GM18519 (cell line): ENCODE results near the gene HES4.
"Not testable (repeated sequence)": the region's sequence is repeated elsewhere in the genome, so short reads cannot be mapped to it uniquely, and the experiment has no call there.

Experiments
- ATAC-seq: cut with Tn5 transposase; IDR thresholded peaks from one replicate; pipeline ENCODE4 v1.9.1; 2021; ENCODE audit warnings: mild to moderate bottlenecking, moderate library complexity; ENCODE audit not compliant: unreplicated experiment, low FRiP score

The HES4 gene

GRCh38 chr1:1000357-1001056 lies 610 bp upstream of the HES4 start:
- ATAC-seq, result no peak

GRCh38 chr1:998995-999724 lies 737 bp downstream of the HES4 start:
- ATAC-seq, result no peak

GRCh38 chr1:998745-998994 lies 1.2 kb downstream of the HES4 start:
- ATAC-seq, result no peak

- ATAC-seq, result no peak
Observed at GRCh38 chr1:997993-998744, 1.7 kb downstream of the HES4 start.

- ATAC-seq, result no peak
Observed at GRCh38 chr1:997713-997992, 2.2 kb downstream of the HES4 start.

GRCh38 chr1:996851-997712 lies 2.8 kb downstream of the HES4 start:
- no peak for ATAC-seq

GRCh38 chr1:995665-996633 lies 3.9 kb downstream of the HES4 start:
- no peak for ATAC-seq

GRCh38 chr1:994546-994945 lies 5.4 kb downstream of the HES4 start:
- ATAC-seq, result not testable (repeated sequence)

GRCh38 chr1:993379-993995 lies 6.4 kb downstream of the HES4 start:
- no peak for ATAC-seq

- no peak for ATAC-seq
Observed at GRCh38 chr1:992362-992761, 7.5 kb downstream of the HES4 start.

- no peak for ATAC-seq
Observed at GRCh38 chr1:991895-992294, 8.0 kb downstream of the HES4 start.

- not testable (repeated sequence) for ATAC-seq
Observed at GRCh38 chr1:991275-991674, 8.6 kb downstream of the HES4 start.

GRCh38 chr1:988061-988460 lies 11.8 kb downstream of the HES4 start:
- not testable (repeated sequence) for ATAC-seq

GRCh38 chr1:985126-985525 lies 14.8 kb downstream of the HES4 start:
- no peak for ATAC-seq

GRCh38 chr1:984476-984814 lies 15.5 kb downstream of the HES4 start:
- no peak for ATAC-seq

GRCh38 chr1:983798-984475 lies 16.0 kb downstream of the HES4 start:
- no peak for ATAC-seq

GRCh38 chr1:982765-983436 lies 17.0 kb downstream of the HES4 start:
- ATAC-seq, result no peak

- no peak for ATAC-seq
Observed at GRCh38 chr1:981955-982558, 17.8 kb downstream of the HES4 start, which contains the start of gene PERM1. PERM1 (minus strand) TSS chr1:982093; CDS start chr1:981029, 1,064 bp downstream.
